Activated CD8-positive, alpha-beta memory T cell treated with anti-CD3 and anti-CD28 coated beads, Interleukin-2, amount 50 U/mL, for 24 hours (primary cell): ENCODE data around the gene TRIM2.

Experiments used
- DNase-seq: peaks from one replicate; pipeline ENCODE4 v3.0.0-alpha.2; 2020; ENCODE audit errors: extremely low read depth

Gene TRIM2

GRCh38 chr4:153332936-153333335 lies 128.7 kb downstream of the TRIM2 start:
- DNase-seq: no peak

GRCh38 chr4:153333874-153334273 lies 129.6 kb downstream of the TRIM2 start:
- no peak for DNase-seq

- no peak for DNase-seq
Measured at GRCh38 chr4:153335665-153336064, 131.4 kb downstream of the TRIM2 start.

- no peak for DNase-seq
Measured at GRCh38 chr4:153337686-153338085, 133.4 kb downstream of the TRIM2 start.

GRCh38 chr4:153341575-153342090 lies 137.4 kb downstream of the TRIM2 start:
- DNase-seq: no peak

GRCh38 chr4:153342751-153343552 lies 138.7 kb downstream of the TRIM2 start:
- no peak for DNase-seq

- DNase-seq: peak; percentile 76
Measured at GRCh38 chr4:153344131-153345011, 140.1 kb downstream of the TRIM2 start, which contains the start of gene MND1. TSS of gene MND1 (plus strand) at chr4:153344688. CDS start at chr4:153344738, 50 bp downstream.

- DNase-seq: no peak
Measured at GRCh38 chr4:153345012-153345981, 141.1 kb downstream of the TRIM2 start.

GRCh38 chr4:153346031-153346430 lies 141.8 kb downstream of the TRIM2 start:
- no peak for DNase-seq

- DNase-seq: no peak
Measured at GRCh38 chr4:153346563-153346962, 142.3 kb downstream of the TRIM2 start.

GRCh38 chr4:153347117-153347516 lies 142.9 kb downstream of the TRIM2 start:
- no peak for DNase-seq

- DNase-seq: no peak
Measured at GRCh38 chr4:153348006-153348405, 143.8 kb downstream of the TRIM2 start.

GRCh38 chr4:153349206-153349805 lies 145.1 kb downstream of the TRIM2 start:
- DNase-seq: no peak

- DNase-seq: no peak
Measured at GRCh38 chr4:153362184-153362583, 157.9 kb downstream of the TRIM2 start.

GRCh38 chr4:153364061-153364460 lies 159.8 kb downstream of the TRIM2 start:
- DNase-seq: no peak

- DNase-seq: no peak
Measured at GRCh38 chr4:153365003-153365402, 160.8 kb downstream of the TRIM2 start.

GRCh38 chr4:153366486-153366885 lies 162.2 kb downstream of the TRIM2 start:
- no peak for DNase-seq

- no peak for DNase-seq
Measured at GRCh38 chr4:153367092-153367491, 162.8 kb downstream of the TRIM2 start.

- DNase-seq: no peak
Measured at GRCh38 chr4:153369021-153369420, 164.8 kb downstream of the TRIM2 start.

- no peak for DNase-seq
Measured at GRCh38 chr4:153371701-153372234, 167.5 kb downstream of the TRIM2 start.
